Measurements from ENCODE around the gene GALNT2.

Gene GALNT2

DNA sequence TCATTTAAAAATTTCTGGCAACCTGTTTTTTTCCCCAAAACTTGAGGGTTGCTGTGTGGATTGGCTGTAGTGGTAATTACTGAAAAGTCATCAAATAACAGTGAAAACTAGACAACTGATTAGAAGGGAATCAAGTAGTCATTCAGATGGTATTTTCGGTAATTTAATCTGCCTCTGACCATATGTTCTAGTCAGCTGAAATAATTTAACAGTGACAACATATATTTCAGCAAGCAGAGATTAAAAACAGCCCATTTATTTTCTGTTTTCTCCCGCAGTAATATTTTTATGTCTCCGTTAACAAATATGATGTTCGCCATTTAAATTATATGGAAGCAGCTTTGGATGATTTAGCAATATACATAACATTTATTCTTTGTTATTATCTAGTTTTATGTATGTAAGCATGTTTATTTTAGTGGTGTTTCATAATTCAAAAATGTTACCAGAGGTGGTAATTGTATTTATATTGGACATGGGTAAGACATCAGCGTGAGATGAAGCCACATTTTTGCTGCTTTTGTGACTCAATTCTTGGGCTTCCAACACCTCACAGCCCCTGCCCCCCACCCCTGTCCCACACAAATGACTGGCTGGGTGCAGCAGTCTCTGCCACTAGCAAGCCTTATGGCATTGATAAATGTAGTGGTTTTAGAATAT lies 104.4 kb downstream of the GALNT2 start:
- H3K79me2 ChIP-seq (ENCODE audit: insufficient read depth, low read length) = peaks cover 100% of the 10 kb centered on the region
- ATAC-seq (ENCODE audit: insufficient read depth, low read depth) = no peak
- H3K27ac ChIP-seq (ENCODE audit: low read length) = no peak overlapping the region

DNA sequence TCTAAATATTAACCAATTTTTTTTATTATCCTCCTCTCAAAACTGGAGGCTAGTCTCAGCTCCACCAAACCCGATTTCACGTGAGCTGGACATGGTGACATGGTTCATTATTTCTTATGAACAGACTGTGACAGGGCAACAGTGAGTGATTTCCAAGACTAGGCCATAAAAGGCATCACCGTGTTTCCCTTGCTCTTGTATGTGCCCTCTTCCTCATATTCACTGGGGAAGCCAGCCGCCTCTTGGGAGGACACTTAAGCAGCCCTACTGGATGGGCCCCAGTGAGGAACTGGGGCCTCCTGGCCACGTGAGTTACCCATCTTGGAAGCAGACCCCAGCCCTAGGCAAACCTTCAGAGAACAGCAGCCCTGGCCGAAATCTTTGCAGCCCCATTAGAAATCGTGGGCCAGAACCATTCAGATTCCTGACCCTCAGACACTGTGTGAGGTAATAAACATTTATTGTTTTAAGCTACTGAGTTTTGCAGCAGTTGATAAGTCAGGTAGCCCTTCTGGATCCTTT lies 105.0 kb downstream of the GALNT2 start:
- no peak overlapping the region for H3K4me3 ChIP-seq (ENCODE audit: low read depth in 1 of 2, low read length in 2 of 2)
- H3K9me3 ChIP-seq (ENCODE audit: insufficient read depth, low read length, severe bottlenecking) = no peaks in the 10 kb centered on the region
- peak overlapping the region; percentile 12; the same call in 1 of the 2 replicates for H3K27ac ChIP-seq (ENCODE audit: low read length)
- no peaks in the 10 kb centered on the region for H3K27me3 ChIP-seq (ENCODE audit: insufficient read depth, low read length, poor library complexity)
- H3K4me1 ChIP-seq (ENCODE audit: insufficient read depth, low read length) = peaks cover 38% of the 10 kb centered on the region
- H3K36me3 ChIP-seq (ENCODE audit: insufficient read depth, low read length) = peaks cover 64% of the 10 kb centered on the region
- ATAC-seq (ENCODE audit: insufficient read depth, low read depth) (no peak), DNase-seq (no peak)
- H3K9ac ChIP-seq (ENCODE audit: low read depth, low read length) = no peak overlapping the region
- H4K20me1 ChIP-seq (ENCODE audit: insufficient read depth, low read length) = peaks cover 99% of the 10 kb centered on the region
- peaks cover 100% of the 10 kb centered on the region for H3K79me2 ChIP-seq (ENCODE audit: insufficient read depth, low read length)
- no peak overlapping the region for H3K4me2 ChIP-seq (ENCODE audit: insufficient read depth, low read length)
- TF ChIP-seq, protein P1, sequence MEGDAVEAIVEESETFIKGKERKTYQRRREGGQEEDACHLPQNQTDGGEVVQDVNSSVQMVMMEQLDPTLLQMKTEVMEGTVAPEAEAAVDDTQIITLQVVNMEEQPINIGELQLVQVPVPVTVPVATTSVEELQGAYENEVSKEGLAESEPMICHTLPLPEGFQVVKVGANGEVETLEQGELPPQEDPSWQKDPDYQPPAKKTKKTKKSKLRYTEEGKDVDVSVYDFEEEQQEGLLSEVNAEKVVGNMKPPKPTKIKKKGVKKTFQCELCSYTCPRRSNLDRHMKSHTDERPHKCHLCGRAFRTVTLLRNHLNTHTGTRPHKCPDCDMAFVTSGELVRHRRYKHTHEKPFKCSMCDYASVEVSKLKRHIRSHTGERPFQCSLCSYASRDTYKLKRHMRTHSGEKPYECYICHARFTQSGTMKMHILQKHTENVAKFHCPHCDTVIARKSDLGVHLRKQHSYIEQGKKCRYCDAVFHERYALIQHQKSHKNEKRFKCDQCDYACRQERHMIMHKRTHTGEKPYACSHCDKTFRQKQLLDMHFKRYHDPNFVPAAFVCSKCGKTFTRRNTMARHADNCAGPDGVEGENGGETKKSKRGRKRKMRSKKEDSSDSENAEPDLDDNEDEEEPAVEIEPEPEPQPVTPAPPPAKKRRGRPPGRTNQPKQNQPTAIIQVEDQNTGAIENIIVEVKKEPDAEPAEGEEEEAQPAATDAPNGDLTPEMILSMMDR (IDR thresholded peaks at IDR 0.05; ENCODE audit: borderline replicate concordance, extremely low read depth, low read length, poor library complexity, severe bottlenecking) = no peak
- no peak for TF ChIP-seq EZH2 (IDR thresholded peaks at IDR 0.05; ENCODE audit: borderline replicate concordance, low read depth, low read length, severe bottlenecking)
- H2AFZ ChIP-seq (ENCODE audit: low read depth, low read length) = no peak overlapping the region

More for the DNA sequence above, 104.4 kb downstream of the GALNT2 start:
- H2AFZ ChIP-seq (ENCODE audit: low read depth, low read length) = no peak overlapping the region
- H3K4me3 ChIP-seq (ENCODE audit: low read depth in 1 of 2, low read length in 2 of 2) = no peak overlapping the region
- no peak overlapping the region for H3K9ac ChIP-seq (ENCODE audit: low read depth, low read length)
- H3K36me3 ChIP-seq (ENCODE audit: insufficient read depth, low read length) = peaks cover 59% of the 10 kb centered on the region
- H3K9me3 ChIP-seq (ENCODE audit: insufficient read depth, low read length, severe bottlenecking) = no peaks in the 10 kb centered on the region
- H3K27me3 ChIP-seq (ENCODE audit: insufficient read depth, low read length, poor library complexity) = no peaks in the 10 kb centered on the region
- DNase-seq = no peak
- H3K4me1 ChIP-seq (ENCODE audit: insufficient read depth, low read length) = peaks cover 43% of the 10 kb centered on the region
- H4K20me1 ChIP-seq (ENCODE audit: insufficient read depth, low read length) = peaks cover 99% of the 10 kb centered on the region
- TF ChIP-seq, protein P1 (IDR thresholded peaks at IDR 0.05; ENCODE audit: borderline replicate concordance, extremely low read depth, low read length, poor library complexity, severe bottlenecking) = no peak
- no peak for TF ChIP-seq EZH2 (IDR thresholded peaks at IDR 0.05; ENCODE audit: borderline replicate concordance, low read depth, low read length, severe bottlenecking)
- H3K4me2 ChIP-seq (ENCODE audit: insufficient read depth, low read length) = no peak overlapping the region

DNA sequence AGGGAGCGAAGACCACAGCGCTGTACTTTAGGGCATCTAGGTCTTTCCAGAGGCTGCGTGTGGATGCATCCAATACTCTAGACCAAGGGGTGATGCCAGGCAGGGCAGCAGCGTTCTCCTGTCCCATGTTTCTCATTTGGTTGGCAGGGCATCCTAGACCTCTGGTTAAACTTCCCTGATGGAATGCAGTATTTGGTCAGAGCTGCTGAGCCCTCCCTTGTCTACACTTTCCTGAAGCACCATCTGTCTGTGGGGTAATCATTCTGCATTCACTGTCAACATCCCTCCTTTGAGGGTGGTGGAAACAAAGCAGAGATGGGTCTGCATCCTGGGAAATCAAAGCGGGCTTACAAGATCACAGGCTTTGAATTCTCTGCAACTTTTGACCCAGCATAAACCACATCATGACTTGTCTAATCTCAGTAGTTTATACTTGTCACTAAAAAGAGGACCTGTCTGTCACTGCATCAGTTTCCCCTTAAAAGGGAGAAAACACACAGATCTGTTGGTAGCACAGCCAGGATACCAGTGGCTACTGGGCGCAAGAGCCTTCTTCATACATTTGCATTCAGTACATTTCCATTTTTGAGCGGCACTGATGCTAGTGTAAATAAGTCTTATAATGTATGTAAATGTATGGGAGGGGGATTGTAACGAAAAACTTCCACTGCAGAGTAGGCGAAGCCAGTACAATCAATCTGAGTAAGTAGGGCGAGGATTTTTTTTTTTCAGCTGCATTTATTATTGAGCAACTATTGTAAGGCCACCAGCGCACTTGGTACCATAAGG lies 106.3 kb downstream of the GALNT2 start:
- H3K4me2 ChIP-seq (ENCODE audit: insufficient read depth, low read length) = no peak overlapping the region
- ATAC-seq (ENCODE audit: insufficient read depth, low read depth) = peak; percentile 39; the same call in 1 of the 3 replicates
- H3K79me2 ChIP-seq (ENCODE audit: insufficient read depth, low read length) = peaks cover 100% of the 10 kb centered on the region
- H3K27me3 ChIP-seq (ENCODE audit: insufficient read depth, low read length, poor library complexity) = no peaks in the 10 kb centered on the region
- no peak overlapping the region for H2AFZ ChIP-seq (ENCODE audit: low read depth, low read length)
- H3K4me1 ChIP-seq (ENCODE audit: insufficient read depth, low read length) = peaks cover 25% of the 10 kb centered on the region
- TF ChIP-seq, protein P1 (IDR thresholded peaks at IDR 0.05; ENCODE audit: borderline replicate concordance, extremely low read depth, low read length, poor library complexity, severe bottlenecking) = no peak
- no peak for TF ChIP-seq EZH2 (IDR thresholded peaks at IDR 0.05; ENCODE audit: borderline replicate concordance, low read depth, low read length, severe bottlenecking)
- H3K9me3 ChIP-seq (ENCODE audit: insufficient read depth, low read length, severe bottlenecking) = no peaks in the 10 kb centered on the region
- peaks cover 100% of the 10 kb centered on the region for H4K20me1 ChIP-seq (ENCODE audit: insufficient read depth, low read length)
- peaks cover 72% of the 10 kb centered on the region for H3K36me3 ChIP-seq (ENCODE audit: insufficient read depth, low read length)
- no peak overlapping the region for H3K4me3 ChIP-seq (ENCODE audit: low read depth in 1 of 2, low read length in 2 of 2)
- no peak overlapping the region for H3K9ac ChIP-seq (ENCODE audit: low read depth, low read length)
- no peak overlapping the region for H3K27ac ChIP-seq (ENCODE audit: low read length)
- DNase-seq = no peak

Measured in DND-41 (cell line).